ENCODE data around the gene DOCK7. TPM values are rescaled to one million over a fixed set of nuclear protein-coding genes. Genes with fewer than 3 reads are reported as not detected.

DOCK7 gene
- polyA plus RNA-seq, 1 of the 3 experiments (the other 2 are of a cell fraction): 27.6 TPM

DNA sequence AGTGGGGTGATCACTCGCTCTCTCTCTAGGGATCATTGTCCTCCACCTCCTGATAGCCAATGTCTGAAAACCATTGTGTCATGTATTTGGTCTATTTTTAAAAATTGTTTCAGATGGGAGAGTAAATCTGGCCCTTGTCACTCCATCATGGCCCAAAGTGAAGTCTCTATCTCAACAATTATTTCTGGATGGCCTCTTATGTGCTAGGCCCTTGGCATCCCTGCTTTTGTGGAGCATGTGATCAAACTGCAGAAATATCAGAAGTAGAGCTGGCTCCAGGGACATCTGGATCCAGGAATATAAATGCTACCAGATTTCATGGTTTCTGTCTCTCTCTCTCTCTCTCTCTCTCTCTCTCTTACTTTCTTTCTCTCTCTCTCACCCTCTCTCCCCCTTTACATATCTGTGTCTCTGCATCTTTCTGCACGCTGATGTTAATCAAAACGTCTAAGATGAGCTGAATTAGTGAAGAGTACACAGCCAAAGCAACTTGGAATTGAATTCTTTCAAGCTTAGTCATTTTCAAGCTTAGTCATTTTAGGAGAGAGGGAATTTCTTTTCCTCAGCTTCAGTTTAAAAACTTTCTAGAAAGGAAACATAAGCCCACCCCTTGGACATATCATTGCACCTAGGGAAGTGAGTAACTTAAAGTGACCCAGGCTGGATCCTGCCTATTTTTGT lies 47.4 kb upstream of the DOCK7 start (continued):
- TF ChIP-seq SIN3A (IDR thresholded peaks at IDR 0.05; ENCODE audit: borderline replicate concordance, low read depth, low read length): no peak
- TF ChIP-seq, protein P1, sequence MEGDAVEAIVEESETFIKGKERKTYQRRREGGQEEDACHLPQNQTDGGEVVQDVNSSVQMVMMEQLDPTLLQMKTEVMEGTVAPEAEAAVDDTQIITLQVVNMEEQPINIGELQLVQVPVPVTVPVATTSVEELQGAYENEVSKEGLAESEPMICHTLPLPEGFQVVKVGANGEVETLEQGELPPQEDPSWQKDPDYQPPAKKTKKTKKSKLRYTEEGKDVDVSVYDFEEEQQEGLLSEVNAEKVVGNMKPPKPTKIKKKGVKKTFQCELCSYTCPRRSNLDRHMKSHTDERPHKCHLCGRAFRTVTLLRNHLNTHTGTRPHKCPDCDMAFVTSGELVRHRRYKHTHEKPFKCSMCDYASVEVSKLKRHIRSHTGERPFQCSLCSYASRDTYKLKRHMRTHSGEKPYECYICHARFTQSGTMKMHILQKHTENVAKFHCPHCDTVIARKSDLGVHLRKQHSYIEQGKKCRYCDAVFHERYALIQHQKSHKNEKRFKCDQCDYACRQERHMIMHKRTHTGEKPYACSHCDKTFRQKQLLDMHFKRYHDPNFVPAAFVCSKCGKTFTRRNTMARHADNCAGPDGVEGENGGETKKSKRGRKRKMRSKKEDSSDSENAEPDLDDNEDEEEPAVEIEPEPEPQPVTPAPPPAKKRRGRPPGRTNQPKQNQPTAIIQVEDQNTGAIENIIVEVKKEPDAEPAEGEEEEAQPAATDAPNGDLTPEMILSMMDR (IDR thresholded peaks at IDR 0.05): no peak
- TF ChIP-seq RFX5 (IDR thresholded peaks at IDR 0.05; ENCODE audit: low read length): no peak
- TF ChIP-seq POLR2AphosphoS5 (IDR thresholded peaks at IDR 0.05; ENCODE audit: low read depth, low read length): peak; percentile 27; the same call in 1 of the 2 replicates
- TF ChIP-seq, protein P2, sequence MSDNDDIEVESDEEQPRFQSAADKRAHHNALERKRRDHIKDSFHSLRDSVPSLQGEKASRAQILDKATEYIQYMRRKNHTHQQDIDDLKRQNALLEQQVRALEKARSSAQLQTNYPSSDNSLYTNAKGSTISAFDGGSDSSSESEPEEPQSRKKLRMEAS (IDR thresholded peaks at IDR 0.05; ENCODE audit: low read depth): no peak
- peak; percentile 86 for TF ChIP-seq JUND (IDR thresholded peaks at IDR 0.05)

DNA sequence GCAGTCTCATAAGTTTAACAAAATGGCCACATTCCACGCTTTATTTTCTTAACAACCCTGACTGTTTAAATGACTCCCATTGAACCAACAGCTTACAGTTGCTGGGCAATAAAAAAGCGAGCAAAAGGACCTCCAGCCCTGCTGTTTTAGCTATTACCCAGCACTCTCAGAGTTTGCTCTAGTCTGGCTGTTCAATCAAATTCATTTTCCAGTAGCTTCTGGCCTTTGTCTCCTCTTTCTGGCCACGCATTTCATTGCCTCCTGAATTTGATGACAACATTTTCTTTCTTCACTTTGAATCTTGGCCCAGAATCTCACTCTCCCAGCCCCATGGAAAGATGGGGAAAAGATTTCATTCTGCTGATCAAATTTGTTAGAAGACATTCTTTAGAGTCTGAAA lies 44.1 kb upstream of the DOCK7 start:
- Histone ChIP-seq H4K20me1 (ENCODE audit: insufficient read depth) (no peaks in the 10 kb centered on the region), H3K27me3 (ENCODE audit: insufficient read depth) (no peaks in the 10 kb centered on the region), H2AFZ (ENCODE audit: low read depth) (0 out of 2 replicates have a peak overlapping the region, but pooled peaks have one; percentile 9), H3K4me2 (no peak overlapping the region), H3K4me1 (ENCODE audit: control insufficient read depth in 1 of 2, insufficient read depth in 2 of 2, low read depth in 1 of 2, low read length in 1 of 2) (peaks cover 0 to 15% of the 10 kb centered on the region in 2 experiments; a peak in 1 of 4 replicates), H3K9me3 (no peaks in the 10 kb centered on the region), H3K79me2 (ENCODE audit: insufficient read depth) (no peaks in the 10 kb centered on the region), H3K36me3 (replicated peaks in 1 of 2; ENCODE audit: control insufficient read depth in 1 of 2, insufficient read depth in 2 of 2, low read length in 1 of 2) (no peaks in the 10 kb centered on the region), H3K9ac (no peak overlapping the region), H3K4me3 (ENCODE audit: low read depth in 2 of 2, low read length in 1 of 2) (no peak overlapping the region), H3K27ac (ENCODE audit: low read depth in 2 of 2, low read length in 1 of 2) (no peak overlapping the region), H3F3A (replicated peaks; ENCODE audit: insufficient read depth) (peaks cover 18% of the 10 kb centered on the region), H3K9me2 (no peaks in the 10 kb centered on the region)
- POLR2A ChIA-PET: no interaction called here
- TF ChIP-seq SMC3 (IDR thresholded peaks at IDR 0.05; ENCODE audit: low read depth, low read length): 0 out of 2 replicates have a peak, but pooled peaks have one; percentile 22
- peak; percentile 60 for TF ChIP-seq RAD21 (IDR thresholded peaks at IDR 0.05; ENCODE audit: low read length)
- TF ChIP-seq EP300 (IDR thresholded peaks at IDR 0.05; ENCODE audit: borderline replicate concordance in 1 of 2, low read depth in 1 of 2, low read length in 1 of 2): no peak
- DNase-seq: no peak
- CTCF ChIA-PET: interaction anchor here (0.9 to 9.2 kb wide), 6 partner anchors 11 to 224 kb away, joined by 3 to 48 read pairs (median 7); no protein-coding TSS in a partner anchor
- WGBS (ENCODE audit: low lambda C conversion rate): 88% methylated on average over 3 of the region's 3 CpGs

DNA sequence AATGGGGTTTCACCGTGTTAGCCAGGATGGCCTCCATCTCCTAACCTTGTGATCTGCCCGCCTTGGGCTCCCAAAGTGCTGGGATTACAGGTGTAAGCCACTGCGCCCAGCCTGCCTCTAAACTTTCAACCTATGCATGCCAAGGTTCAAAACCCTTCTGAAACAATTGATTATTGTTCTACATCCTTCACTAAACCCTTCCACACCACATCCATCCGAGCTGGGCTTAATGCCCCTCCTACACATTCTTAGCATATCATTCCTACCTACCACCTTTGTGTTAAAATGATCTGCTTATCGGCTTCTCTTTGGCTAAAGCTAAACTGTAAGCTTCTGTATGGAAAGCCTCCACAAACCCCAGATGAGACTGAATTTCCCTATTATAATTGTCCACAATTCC lies 40.8 kb upstream of the DOCK7 start:
- 82% methylated on average over 5 of the region's 5 CpGs for WGBS (ENCODE audit: low lambda C conversion rate)
- Histone ChIP-seq H3K9me3 (no peaks in the 10 kb centered on the region), H3K9ac (no peak overlapping the region), H3K36me3 (replicated peaks in 1 of 2; ENCODE audit: control insufficient read depth in 1 of 2, insufficient read depth in 2 of 2, low read length in 1 of 2) (no peaks in the 10 kb centered on the region), H3K4me1 (ENCODE audit: control insufficient read depth in 1 of 2, insufficient read depth in 2 of 2, low read depth in 1 of 2, low read length in 1 of 2) (peaks cover 9 to 24% of the 10 kb centered on the region in 2 experiments; a peak in 3 of 4 replicates), H3K27me3 (ENCODE audit: insufficient read depth) (no peaks in the 10 kb centered on the region), H3K4me3 (ENCODE audit: low read depth in 2 of 2, low read length in 1 of 2) (no peak overlapping the region), H3K9me2 (no peaks in the 10 kb centered on the region), H3F3A (replicated peaks; ENCODE audit: insufficient read depth) (peaks cover 17% of the 10 kb centered on the region), H2AFZ (ENCODE audit: low read depth) (no peak overlapping the region), H3K27ac (ENCODE audit: low read depth in 2 of 2, low read length in 1 of 2) (no peak overlapping the region), H3K4me2 (no peak overlapping the region), H4K20me1 (ENCODE audit: insufficient read depth) (no peaks in the 10 kb centered on the region), H3K79me2 (ENCODE audit: insufficient read depth) (no peaks in the 10 kb centered on the region)
- TF ChIP-seq, protein P3, sequence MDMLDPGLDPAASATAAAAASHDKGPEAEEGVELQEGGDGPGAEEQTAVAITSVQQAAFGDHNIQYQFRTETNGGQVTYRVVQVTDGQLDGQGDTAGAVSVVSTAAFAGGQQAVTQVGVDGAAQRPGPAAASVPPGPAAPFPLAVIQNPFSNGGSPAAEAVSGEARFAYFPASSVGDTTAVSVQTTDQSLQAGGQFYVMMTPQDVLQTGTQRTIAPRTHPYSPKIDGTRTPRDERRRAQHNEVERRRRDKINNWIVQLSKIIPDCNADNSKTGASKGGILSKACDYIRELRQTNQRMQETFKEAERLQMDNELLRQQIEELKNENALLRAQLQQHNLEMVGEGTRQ (IDR thresholded peaks at IDR 0.05; ENCODE audit: borderline replicate concordance, low read depth, low read length): no peak
- TF ChIP-seq RAD21 (IDR thresholded peaks at IDR 0.05; ENCODE audit: low read length): no peak
- no peak for TF ChIP-seq GATA2 (CRISPR knock-in tag; IDR thresholded peaks at IDR 0.05)
- TF ChIP-seq POLR2AphosphoS5 (IDR thresholded peaks at IDR 0.05; ENCODE audit: low read depth, low read length): no peak
- TF ChIP-seq RXRA (IDR thresholded peaks at IDR 0.05; ENCODE audit: borderline replicate concordance, low read depth): no peak
- no peak for TF ChIP-seq RCOR1 (IDR thresholded peaks at IDR 0.05; ENCODE audit: low read length)
- TF ChIP-seq, protein P4, sequence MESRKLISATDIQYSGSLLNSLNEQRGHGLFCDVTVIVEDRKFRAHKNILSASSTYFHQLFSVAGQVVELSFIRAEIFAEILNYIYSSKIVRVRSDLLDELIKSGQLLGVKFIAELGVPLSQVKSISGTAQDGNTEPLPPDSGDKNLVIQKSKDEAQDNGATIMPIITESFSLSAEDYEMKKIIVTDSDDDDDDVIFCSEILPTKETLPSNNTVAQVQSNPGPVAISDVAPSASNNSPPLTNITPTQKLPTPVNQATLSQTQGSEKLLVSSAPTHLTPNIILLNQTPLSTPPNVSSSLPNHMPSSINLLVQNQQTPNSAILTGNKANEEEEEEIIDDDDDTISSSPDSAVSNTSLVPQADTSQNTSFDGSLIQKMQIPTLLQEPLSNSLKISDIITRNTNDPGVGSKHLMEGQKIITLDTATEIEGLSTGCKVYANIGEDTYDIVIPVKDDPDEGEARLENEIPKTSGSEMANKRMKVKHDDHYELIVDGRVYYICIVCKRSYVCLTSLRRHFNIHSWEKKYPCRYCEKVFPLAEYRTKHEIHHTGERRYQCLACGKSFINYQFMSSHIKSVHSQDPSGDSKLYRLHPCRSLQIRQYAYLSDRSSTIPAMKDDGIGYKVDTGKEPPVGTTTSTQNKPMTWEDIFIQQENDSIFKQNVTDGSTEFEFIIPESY (IDR thresholded peaks at IDR 0.05; ENCODE audit: borderline replicate concordance, low read depth): no peak
- no peak for TF ChIP-seq JUND (IDR thresholded peaks at IDR 0.05)
- no peak for TF ChIP-seq MXI1 (IDR thresholded peaks at IDR 0.05; ENCODE audit: low read depth, low read length)
- no peak for DNase-seq
- CTCF ChIA-PET: interaction anchor here (0.9 to 9.2 kb wide), 3 partner anchors 11 to 221 kb away, joined by 3 to 48 read pairs (median 21); no protein-coding TSS in a partner anchor
- POLR2A ChIA-PET: no interaction called here

All from SK-N-SH (cell line).